Occipital lobe (tissue), 2 donors: ENCODE measurements around the gene UNC119B. TPM values are rescaled to one million over a fixed set of nuclear protein-coding genes. Genes with fewer than 3 reads are reported as not detected.
"Not testable (repeated sequence)": the region's sequence is repeated elsewhere in the genome, so short reads cannot be mapped to it uniquely, and the experiment has no call there.

ENCODE experiments used
- DNase-seq: peaks from one replicate; lab custom pipeline; 2025; lab: John Stamatoyannopoulos, UW
- total RNA-seq: library from RNA; depleted of rRNA; stranded (reverse); fragments of >200 nt; gene quantifications from one replicate; pipeline ENCODE4 v1.2.3, GENCODE V29; 2014

The UNC119B gene
- total RNA-seq, 1 donor from 2014 or later: 11.9 TPM

DNA sequence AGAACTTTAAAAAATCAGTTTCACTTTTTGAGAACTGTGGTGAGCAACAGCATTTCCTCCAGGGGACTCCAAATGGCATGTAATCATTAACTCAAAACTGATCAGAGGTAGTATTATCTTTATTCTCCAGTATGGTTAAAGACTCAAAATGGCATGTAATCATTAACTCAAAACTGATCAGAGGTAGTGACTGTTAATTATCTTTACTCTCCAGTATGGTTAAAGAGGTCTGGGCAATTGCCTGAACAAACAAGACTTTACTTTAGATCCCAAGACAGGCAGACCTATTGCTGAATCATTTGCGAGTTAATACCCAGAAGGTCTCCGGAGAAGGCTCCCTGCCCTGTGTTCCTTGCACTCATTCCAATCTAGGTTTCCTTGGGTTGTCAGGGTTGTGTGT lies 8.8 kb downstream of the UNC119B start:
- no peak for DNase-seq

DNA sequence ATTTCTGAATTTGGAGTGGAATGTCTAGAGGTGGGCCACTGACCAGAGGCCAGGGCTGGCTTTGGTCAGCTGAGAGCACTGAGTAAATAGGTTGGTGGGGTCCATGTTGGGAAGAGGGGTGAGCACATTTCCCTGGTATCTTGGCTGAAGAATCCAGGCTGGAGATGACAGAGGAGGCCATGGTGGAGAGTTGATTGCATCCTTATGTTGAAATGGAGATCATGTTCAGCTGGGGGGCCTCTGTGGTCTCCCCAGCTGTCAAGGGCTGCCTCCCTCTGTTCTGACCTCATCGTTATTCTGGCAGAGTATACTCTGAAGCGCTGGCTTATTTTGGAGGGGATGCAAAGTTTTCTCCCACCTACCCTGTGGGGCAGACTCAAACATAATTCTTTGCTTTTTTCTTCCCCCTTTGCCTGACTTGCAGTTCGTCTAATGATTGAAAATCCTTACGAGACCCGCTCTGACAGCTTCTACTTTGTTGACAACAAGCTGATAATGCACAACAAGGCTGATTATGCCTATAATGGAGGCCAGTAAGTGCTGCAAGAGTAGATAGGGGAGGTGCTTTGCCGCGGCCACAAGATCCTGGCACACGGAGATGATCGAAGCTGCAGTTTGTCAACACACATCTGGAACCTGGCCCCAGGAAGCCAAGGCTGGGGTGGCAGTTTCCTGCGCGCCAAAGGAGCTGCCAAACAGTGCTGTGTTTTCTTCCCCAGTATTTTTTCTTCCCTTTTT lies 9.4 kb downstream of the UNC119B start:
- DNase-seq: no peak

GRCh38 chr12:120720234-120720986 lies 10.2 kb downstream of the UNC119B start:
- DNase-seq: peak; percentile 18

DNA sequence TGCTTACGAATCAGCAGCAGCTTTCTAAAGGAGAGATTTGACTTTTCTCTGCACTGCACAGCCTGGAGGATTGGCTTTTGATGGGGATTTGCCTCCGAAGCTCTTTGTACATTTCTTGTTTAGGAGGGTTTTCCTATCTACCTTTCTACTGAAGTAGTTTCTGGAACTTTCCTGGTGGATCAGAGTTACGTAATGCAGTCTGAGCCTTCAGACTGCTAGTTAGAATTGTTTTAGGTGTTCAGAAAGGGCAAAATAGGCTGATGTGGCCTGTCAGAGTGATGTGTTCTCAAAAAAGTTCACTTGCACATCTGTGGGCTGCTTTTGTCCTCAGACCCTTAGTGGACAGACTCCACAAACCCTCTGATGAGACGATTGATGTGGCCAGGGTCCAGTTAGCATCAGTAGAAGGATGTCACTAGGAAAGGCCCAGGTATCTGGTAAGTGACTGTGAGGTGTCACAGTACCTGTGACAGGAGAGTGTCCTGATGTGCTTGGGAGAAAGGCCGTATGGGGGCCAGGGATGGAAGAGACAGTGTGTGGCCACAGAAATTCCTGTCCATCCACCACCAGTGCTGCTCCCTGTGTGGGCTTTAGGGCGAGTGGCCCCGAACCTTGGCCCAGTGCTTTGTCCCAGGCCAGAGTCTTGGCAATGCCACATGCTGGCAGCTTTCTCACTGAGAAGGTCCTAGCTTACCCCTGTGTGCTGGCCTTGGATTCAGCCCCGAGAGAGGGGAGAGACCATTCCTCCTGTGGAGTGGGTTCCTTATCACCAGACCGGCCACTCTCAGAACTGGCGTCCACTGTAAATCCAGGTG lies 10.9 kb downstream of the UNC119B start:
- no peak for DNase-seq

GRCh38 chr12:120721866-120722265 lies 11.6 kb downstream of the UNC119B start:
- DNase-seq: no peak

DNA sequence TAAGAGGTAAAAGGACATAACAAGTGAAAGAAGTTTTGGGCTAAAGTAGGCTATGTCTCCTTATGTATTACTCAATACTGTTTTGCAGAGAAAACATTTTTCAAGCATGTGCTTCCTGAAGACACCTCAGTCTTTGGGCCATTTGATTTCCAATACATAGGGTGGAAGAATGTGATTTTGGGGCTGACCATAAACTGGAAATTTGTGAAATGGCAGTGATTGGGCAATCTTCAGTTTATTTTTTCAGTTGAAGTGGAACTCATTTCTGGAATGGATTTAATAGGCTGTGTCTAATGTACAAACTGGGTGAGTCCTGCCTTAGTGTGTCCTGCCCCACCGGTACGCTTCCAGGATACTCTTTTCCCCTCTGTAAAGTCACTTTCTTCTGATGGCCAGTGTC lies 12.5 kb downstream of the UNC119B start:
- no peak for DNase-seq

DNA sequence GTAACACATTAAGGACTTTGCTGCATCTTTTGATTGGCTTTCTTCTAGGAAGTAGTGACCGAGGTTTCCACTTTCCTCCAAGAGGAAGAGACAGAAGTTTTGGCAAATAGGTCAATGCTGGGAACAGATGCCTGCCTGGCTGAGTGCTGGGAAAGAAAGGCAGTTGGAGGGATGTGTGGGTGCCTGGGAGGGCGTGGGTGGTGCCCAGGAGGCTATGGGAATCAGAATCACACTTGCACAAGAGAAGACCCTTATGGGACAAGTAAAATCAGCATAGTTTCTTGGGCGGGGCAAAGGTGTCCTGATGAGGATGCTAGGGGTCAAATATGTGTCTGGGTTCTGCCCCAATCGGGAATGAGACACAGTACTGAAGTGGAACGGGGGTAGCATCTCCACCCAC lies 14.5 kb downstream of the UNC119B start:
- no peak for DNase-seq

- DNase-seq: no peak
Measured at GRCh38 chr12:120725151-120725658, 14.9 kb downstream of the UNC119B start.

- peak; percentile 56 for DNase-seq
Measured at GRCh38 chr12:120725659-120726509, 15.6 kb downstream of the UNC119B start, which contains the start of gene ACADS. TSS of gene ACADS (plus strand) at chr12:120725826. CDS start at chr12:120725886, 60 bp downstream.

DNA sequence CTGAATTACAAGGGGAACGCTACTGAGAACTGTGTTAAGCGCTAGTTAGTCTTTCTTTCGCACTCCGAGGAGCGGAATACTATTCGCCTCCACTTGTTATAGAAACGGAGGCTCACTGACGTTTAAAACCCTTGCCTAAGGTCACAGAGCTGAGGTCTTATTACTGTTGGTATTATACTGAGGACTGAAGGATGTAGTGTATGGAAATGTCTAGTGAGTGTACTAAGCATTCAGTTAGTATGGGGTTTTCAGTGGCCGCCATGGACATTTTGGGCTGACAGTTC lies 16.2 kb downstream of the UNC119B start:
- DNase-seq: no peak

DNA sequence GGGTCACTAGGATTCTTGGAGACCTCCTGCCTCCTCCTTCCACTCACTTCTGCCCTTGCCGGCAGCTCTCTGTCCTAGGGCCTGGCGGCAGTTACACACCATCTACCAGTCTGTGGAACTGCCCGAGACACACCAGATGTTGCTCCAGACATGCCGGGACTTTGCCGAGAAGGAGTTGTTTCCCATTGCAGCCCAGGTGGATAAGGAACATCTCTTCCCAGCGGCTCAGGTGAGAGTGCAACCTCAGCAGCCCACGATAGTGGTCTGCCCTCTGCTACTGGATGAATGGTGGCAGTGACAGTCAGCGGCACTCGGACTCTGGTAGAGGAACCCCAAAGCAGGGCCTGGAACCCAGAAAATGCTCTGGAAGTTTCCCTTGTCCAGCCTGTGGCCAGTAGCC lies 16.7 kb downstream of the UNC119B start:
- DNase-seq: no peak

DNA sequence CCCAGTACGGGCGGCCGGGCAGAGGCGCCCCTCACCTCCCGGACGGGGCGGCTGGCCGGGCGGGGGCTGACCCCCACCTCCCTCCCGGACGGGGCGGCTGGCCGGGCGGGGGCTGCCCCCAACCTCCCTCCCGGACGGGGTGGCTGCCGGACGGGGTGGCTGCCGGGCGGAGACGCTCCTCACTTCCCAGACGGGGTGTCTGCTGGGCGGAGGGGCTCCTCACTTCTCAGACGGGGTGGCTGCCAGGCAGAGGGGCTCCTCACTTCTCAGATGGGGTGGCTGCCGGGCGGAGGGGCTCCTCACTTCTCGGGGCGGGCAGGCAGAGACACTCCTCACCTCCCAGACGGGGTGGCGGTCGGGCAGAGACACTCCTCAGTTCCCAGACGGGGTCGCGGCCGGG lies 21.9 kb downstream of the UNC119B start:
- not testable (repeated sequence) for DNase-seq

- no peak for DNase-seq
Measured at GRCh38 chr12:120733574-120733973, 23.3 kb downstream of the UNC119B start.

- no peak for DNase-seq
Measured at GRCh38 chr12:120734210-120734609, 24.0 kb downstream of the UNC119B start.

- DNase-seq: no peak
Measured at GRCh38 chr12:120735181-120735580, 24.9 kb downstream of the UNC119B start.

DNA sequence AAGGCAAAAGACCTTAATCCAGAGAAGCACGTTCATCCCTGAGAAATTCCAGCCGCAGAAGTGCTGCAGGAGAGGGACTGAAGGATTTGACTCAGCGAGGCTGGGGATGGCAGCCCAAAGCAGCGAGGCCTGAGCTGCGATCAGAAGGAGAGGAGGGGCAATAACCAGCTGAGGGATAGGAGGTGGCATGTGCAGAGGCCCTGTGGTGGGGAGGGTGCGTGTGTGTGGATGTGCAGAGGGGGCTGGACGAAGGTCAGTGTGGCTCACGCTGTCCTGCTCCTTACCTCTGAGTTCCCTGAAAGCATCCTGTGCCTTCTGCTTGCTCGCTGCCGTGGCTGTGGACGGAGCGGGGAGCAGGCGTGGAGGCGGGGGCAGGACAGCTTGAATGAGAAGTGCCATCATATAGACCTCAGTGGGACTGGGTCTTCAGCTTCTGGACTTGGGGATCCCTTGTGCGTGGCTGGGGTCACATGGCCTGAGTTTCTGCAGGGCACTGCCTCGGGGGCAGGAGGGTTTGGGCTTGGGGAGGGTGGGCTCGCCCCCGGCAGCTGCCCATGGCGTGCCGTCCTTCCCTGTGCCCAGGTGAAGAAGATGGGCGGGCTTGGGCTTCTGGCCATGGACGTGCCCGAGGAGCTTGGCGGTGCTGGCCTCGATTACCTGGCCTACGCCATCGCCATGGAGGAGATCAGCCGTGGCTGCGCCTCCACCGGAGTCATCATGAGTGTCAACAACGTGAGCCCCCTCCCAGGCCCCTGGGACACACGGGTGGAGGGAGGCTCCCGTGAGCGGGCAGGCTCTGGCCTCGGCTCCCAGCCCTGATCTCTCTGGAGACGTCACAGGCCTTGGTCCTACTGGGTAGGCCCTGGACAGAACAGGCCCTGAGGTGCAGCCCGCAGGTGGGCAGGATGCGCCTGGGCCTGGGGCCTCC lies 26.4 kb downstream of the UNC119B start:
- DNase-seq: no peak

DNA sequence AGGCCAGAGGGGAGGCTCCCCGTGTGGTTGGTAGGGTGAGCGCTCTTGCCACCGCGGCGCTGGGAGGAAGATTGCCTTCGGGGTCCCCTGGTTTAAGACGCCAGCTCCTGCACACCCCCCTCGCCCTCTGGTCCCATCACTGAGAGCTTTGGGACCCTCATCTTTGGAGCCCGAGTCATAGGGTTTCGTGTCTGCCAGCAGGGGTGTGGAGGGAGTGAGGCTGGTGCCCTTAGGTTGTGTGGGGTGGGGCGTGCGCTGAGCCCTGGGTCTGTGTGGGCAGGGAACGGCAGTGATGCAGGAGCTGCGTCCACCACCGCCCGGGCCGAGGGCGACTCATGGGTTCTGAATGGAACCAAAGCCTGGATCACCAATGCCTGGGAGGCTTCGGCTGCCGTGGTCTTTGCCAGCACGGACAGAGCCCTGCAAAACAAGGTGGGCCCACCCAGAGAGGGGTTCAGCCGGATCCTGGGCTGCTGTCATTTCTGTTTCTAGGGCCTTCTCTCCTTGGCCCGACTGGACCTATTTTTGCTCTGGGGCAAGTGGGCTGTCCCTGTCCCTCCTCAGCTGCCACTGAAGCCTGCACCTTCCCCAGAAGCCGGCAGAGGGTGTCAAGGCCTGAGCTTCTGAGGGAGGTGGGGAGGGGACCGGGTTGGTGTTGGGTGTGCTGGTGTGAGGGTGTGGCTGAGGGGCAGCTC lies 27.4 kb downstream of the UNC119B start:
- no peak for DNase-seq

DNA sequence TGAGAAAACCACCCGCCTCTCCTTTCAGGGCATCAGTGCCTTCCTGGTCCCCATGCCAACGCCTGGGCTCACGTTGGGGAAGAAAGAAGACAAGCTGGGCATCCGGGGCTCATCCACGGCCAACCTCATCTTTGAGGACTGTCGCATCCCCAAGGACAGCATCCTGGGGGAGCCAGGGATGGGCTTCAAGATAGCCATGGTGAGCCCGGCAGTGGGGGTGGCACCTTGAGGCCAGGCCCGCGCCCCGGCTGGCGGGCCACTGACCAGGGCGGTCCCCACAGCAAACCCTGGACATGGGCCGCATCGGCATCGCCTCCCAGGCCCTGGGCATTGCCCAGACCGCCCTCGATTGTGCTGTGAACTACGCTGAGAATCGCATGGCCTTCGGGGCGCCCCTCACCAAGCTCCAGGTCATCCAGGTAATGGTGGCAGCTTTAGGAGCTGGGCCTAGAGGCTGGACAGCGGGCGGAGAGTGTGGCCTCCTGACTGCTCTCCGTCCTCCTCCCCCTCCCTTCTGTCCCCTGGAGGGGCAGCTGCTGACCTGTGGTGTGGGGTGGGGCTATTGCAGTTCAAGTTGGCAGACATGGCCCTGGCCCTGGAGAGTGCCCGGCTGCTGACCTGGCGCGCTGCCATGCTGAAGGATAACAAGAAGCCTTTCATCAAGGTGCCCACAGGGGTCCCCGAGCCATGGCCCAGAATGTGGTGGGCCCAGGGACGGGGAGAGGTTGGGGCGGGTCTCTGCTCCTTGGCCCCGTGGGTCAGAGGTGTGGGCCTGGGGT lies 28.2 kb downstream of the UNC119B start:
- no peak for DNase-seq
